ENCODE data around the gene XRCC4. TPM values are rescaled to one million over a fixed set of nuclear protein-coding genes. Genes with fewer than 3 reads are reported as not detected.

The XRCC4 gene
- total RNA-seq, 1 experiment from 2014 or later: 7.1 TPM

GRCh38 chr5:83034528-83035207, 42.7 kb upstream of the XRCC4 start:
- no peak overlapping the region for H3K27ac Mint-ChIP-seq (ENCODE audit: low read depth, unreplicated experiment)
- POLR2A ChIA-PET: no interaction called here
- no peak for DNase-seq (ENCODE audit: unreplicated experiment)

GRCh38 chr5:83035373-83036100, 41.8 kb upstream of the XRCC4 start:
- BruUV-seq (replicated peaks): no TSS peak
- Mint-ChIP-seq H3K27me3 (ENCODE audit: insufficient read depth, unreplicated experiment) (no peaks in the 10 kb centered on the region), H3K9me3 (ENCODE audit: unreplicated experiment) (no peaks in the 10 kb centered on the region), H3K4me3 (ENCODE audit: unreplicated experiment) (no peak overlapping the region), H3K36me3 (ENCODE audit: insufficient read depth, unreplicated experiment) (no peaks in the 10 kb centered on the region), H3K27ac (ENCODE audit: low read depth, unreplicated experiment) (no peak overlapping the region), H3K4me1 (ENCODE audit: insufficient read depth, unreplicated experiment) (no peaks in the 10 kb centered on the region)
- intact Hi-C loops (cut with micrococcal nuclease): no loop called here
- no peak for TF ChIP-seq CTCF (IDR thresholded peaks at IDR 0.05; ENCODE audit: unreplicated experiment)
- ChIA-PET CTCF (interaction anchor here (0.5 to 1.2 kb wide), 6 partner anchors 13 to 724 kb away, joined by 3 to 4 read pairs (median 3); no protein-coding TSS in a partner anchor), POLR2A (interaction anchor here (0.7 to 0.9 kb wide), 2 partner anchors 10 to 20 kb away, joined by 3 to 4 read pairs; no protein-coding TSS in a partner anchor)
- DNase-seq (ENCODE audit: unreplicated experiment): no peak

More at GRCh38 chr5:83034528-83035207, 42.7 kb upstream of the XRCC4 start:
- no peak for TF ChIP-seq CTCF (IDR thresholded peaks at IDR 0.05; ENCODE audit: unreplicated experiment)
- H3K9me3 Mint-ChIP-seq (ENCODE audit: unreplicated experiment): no peaks in the 10 kb centered on the region
- no peaks in the 10 kb centered on the region for H3K4me1 Mint-ChIP-seq (ENCODE audit: insufficient read depth, unreplicated experiment)
- H3K27me3 Mint-ChIP-seq (ENCODE audit: insufficient read depth, unreplicated experiment): no peaks in the 10 kb centered on the region
- H3K36me3 Mint-ChIP-seq (ENCODE audit: insufficient read depth, unreplicated experiment): no peaks in the 10 kb centered on the region
- no TSS peak for BruUV-seq (replicated peaks)
- intact Hi-C loops (cut with micrococcal nuclease): no loop called here
- no peak overlapping the region for H3K4me3 Mint-ChIP-seq (ENCODE audit: unreplicated experiment)
- CTCF ChIA-PET: interaction anchor here (0.5 to 1.0 kb wide), 3 partner anchors 8 to 1948 kb away, joined by 3 to 7 read pairs (median 4); no protein-coding TSS in a partner anchor

- intact Hi-C loops (cut with micrococcal nuclease): no loop called here
- Mint-ChIP-seq H3K27me3 (ENCODE audit: insufficient read depth, unreplicated experiment) (no peaks in the 10 kb centered on the region), H3K4me1 (ENCODE audit: insufficient read depth, unreplicated experiment) (no peaks in the 10 kb centered on the region), H3K9me3 (ENCODE audit: unreplicated experiment) (no peaks in the 10 kb centered on the region), H3K27ac (ENCODE audit: low read depth, unreplicated experiment) (no peak overlapping the region), H3K4me3 (ENCODE audit: unreplicated experiment) (no peak overlapping the region), H3K36me3 (ENCODE audit: insufficient read depth, unreplicated experiment) (no peaks in the 10 kb centered on the region)
- DNase-seq (ENCODE audit: unreplicated experiment): no peak
- POLR2A ChIA-PET: no interaction called here
- no peak for TF ChIP-seq CTCF (IDR thresholded peaks at IDR 0.05; ENCODE audit: unreplicated experiment)
- CTCF ChIA-PET: no interaction called here
- no TSS peak for BruUV-seq (replicated peaks)
Observed at GRCh38 chr5:83036991-83037575, 40.3 kb upstream of the XRCC4 start.

GRCh38 chr5:83038924-83039323, 38.4 kb upstream of the XRCC4 start:
- CTCF ChIA-PET: no interaction called here
- intact Hi-C loops (cut with micrococcal nuclease): no loop called here
- no TSS peak for BruUV-seq (replicated peaks)
- no peaks in the 10 kb centered on the region for H3K9me3 Mint-ChIP-seq (ENCODE audit: unreplicated experiment)
- POLR2A ChIA-PET: no interaction called here
- no peaks in the 10 kb centered on the region for H3K27me3 Mint-ChIP-seq (ENCODE audit: insufficient read depth, unreplicated experiment)
- TF ChIP-seq CTCF (IDR thresholded peaks at IDR 0.05; ENCODE audit: unreplicated experiment): no peak
- H3K4me1 Mint-ChIP-seq (ENCODE audit: insufficient read depth, unreplicated experiment): no peaks in the 10 kb centered on the region
- H3K27ac Mint-ChIP-seq (ENCODE audit: low read depth, unreplicated experiment): no peak overlapping the region
- H3K36me3 Mint-ChIP-seq (ENCODE audit: insufficient read depth, unreplicated experiment): no peaks in the 10 kb centered on the region
- DNase-seq (ENCODE audit: unreplicated experiment): no peak
- H3K4me3 Mint-ChIP-seq (ENCODE audit: unreplicated experiment): no peak overlapping the region

Data from MCF 10A (cell line).